H1 (cell line): ENCODE measurements around the gene ETV5. TPM values are rescaled to one million over a fixed set of nuclear protein-coding genes. Genes with fewer than 3 reads are reported as not detected.

Source experiments
- CTCF ChIA-PET: fragments of 300-600 bp; sonication (Branson Sonifier 250); formaldehyde crosslinking; loops from one replicate; lab custom pipeline; 2021; ENCODE audit not compliant: partially characterized antibody; lab: Charles Lee
- POLR2A ChIA-PET: fragments of 300-600 bp; sonication (Branson Sonifier 250); formaldehyde crosslinking; loops from one replicate; lab custom pipeline; 2021; ENCODE audit warnings: inconsistent platforms; ENCODE audit not compliant: partially characterized antibody; lab: Charles Lee
- DNase-seq, 2 experiments: peaks; one replicate each; pipeline versions ENCODE4 v3.0.0 to v3.0.0-alpha.2; 2010 to 2022; ENCODE audit warnings: low spot score in 2 of 2, low read depth in 1 of 2, mixed read lengths in 1 of 2
- FAIRE-seq: peaks from 2 replicates; lab custom pipeline; 2011; peaks lifted over from hg19 to GRCh38; lab: Jason Lieb, UNC
- H2AFZ ChIP-seq: 2 replicates; pipeline ENCODE4 v1.8.1; 2012; ENCODE audit warnings: low read length, inconsistent platforms
- H2AK5ac ChIP-seq: 2 replicates; pipeline ENCODE4 v1.6.1; 2013; ENCODE audit warnings: low read depth, low read length
- H2BK120ac ChIP-seq: replicated peaks from 2 replicates; pipeline ENCODE3; 2013; ENCODE audit warnings: low read depth, low read length, inconsistent platforms
- H2BK12ac ChIP-seq: 2 replicates; pipeline ENCODE4 v1.6.1; 2013; ENCODE audit warnings: low read depth, low read length
- H2BK15ac ChIP-seq: 2 replicates; pipeline ENCODE4 v1.6.1; 2013; ENCODE audit warnings: low read length
- H2BK20ac ChIP-seq: 2 replicates; pipeline ENCODE4 v1.6.1; 2013; ENCODE audit warnings: low read length
- H2BK5ac ChIP-seq: 2 replicates; pipeline ENCODE4 v1.6.1; 2013; ENCODE audit warnings: low read depth, low read length
- H3K14ac ChIP-seq: 2 replicates; pipeline ENCODE4 v1.6.1; 2013; ENCODE audit warnings: inconsistent platforms; ENCODE audit not compliant: insufficient read length
- H3K18ac ChIP-seq: 2 replicates; pipeline ENCODE4 v1.6.1; 2013; ENCODE audit warnings: low read length; ENCODE audit errors: extremely low read depth
- H3K23ac ChIP-seq: 2 replicates; pipeline ENCODE4 v1.6.1; 2013; ENCODE audit warnings: inconsistent platforms; ENCODE audit not compliant: insufficient read length
- H3K23me2 ChIP-seq: 2 replicates; pipeline ENCODE4 v1.6.1; 2013; ENCODE audit warnings: low read depth, low read length
- H3K27ac ChIP-seq: 2 replicates; pipeline ENCODE4 v1.6.1; 2011; ENCODE audit warnings: low read depth, low read length, inconsistent platforms
- H3K27me3 ChIP-seq, 4 experiments: replicated peaks in 1 of 4; 1 replicate in 1 of 4; 2 replicates in 3 of 4; pipeline versions ENCODE4 v1.6.1 to v1.8.1; 2011 to 2013; ENCODE audit warnings: low read length in 3 of 4, mild to moderate bottlenecking in 3 of 4, inconsistent platforms in 2 of 4, mixed read lengths in 2 of 4, moderate library complexity in 1 of 4; ENCODE audit not compliant: control insufficient read depth in 3 of 4, insufficient read depth in 3 of 4; ENCODE audit errors: extremely low read depth in 1 of 4
- H3K36me3 ChIP-seq, 4 experiments: 2 replicates each; pipeline versions ENCODE4 v1.6.1 to v1.8.1; 2011 to 2013; ENCODE audit warnings: mild to moderate bottlenecking in 4 of 4, low read length in 3 of 4, moderate library complexity in 2 of 4, control low read depth in 1 of 4, inconsistent platforms in 1 of 4; ENCODE audit not compliant: insufficient read depth in 4 of 4, control insufficient read depth in 2 of 4
- H3K4ac ChIP-seq: replicated peaks from 2 replicates; pipeline ENCODE3; 2013; ENCODE audit warnings: low read length, low read depth, mixed read lengths, inconsistent platforms; ENCODE audit not compliant: insufficient read length
- H3K4me1 ChIP-seq, 4 experiments: replicated peaks in 1 of 4; 1 replicate in 1 of 4; 2 replicates in 3 of 4; pipeline versions ENCODE4 v1.6.1 to v1.8.1; 2011 to 2013; ENCODE audit warnings: low read length in 3 of 4, inconsistent platforms in 2 of 4, mixed read lengths in 1 of 4; ENCODE audit not compliant: insufficient read depth in 4 of 4, control insufficient read depth in 3 of 4
- H3K4me2 ChIP-seq, 2 experiments: 2 replicates each; pipeline versions ENCODE4 v1.6.1 to v1.8.1; 2011 to 2013; ENCODE audit warnings: low read depth in 2 of 2, low read length in 2 of 2, control low read depth in 1 of 2, inconsistent platforms in 1 of 2, mild to moderate bottlenecking in 1 of 2; ENCODE audit not compliant: insufficient read depth in 1 of 2
- H3K4me3 ChIP-seq, 4 experiments: fragments of 200-600, 300-600 bp in 1 of 4; sonication (generic), shearing (Covaris generic), sonication (Bioruptor Twin) in 1 of 4; 2 replicates each; pipeline versions ENCODE4 v1.5.1 to v1.8.1; 2011 to 2016; ENCODE audit warnings: low read length in 4 of 4, low read depth in 3 of 4, control low read depth in 2 of 4, inconsistent platforms in 2 of 4, mild to moderate bottlenecking in 2 of 4, mixed read lengths in 1 of 4, moderate library complexity in 1 of 4; ENCODE audit not compliant: insufficient read depth in 2 of 4; ENCODE audit errors: extremely low read depth in 1 of 4
- H3K56ac ChIP-seq: replicated peaks from 2 replicates; pipeline ENCODE3; 2013; ENCODE audit warnings: low read depth, mild to moderate bottlenecking, mixed read lengths, low read length, inconsistent platforms; ENCODE audit not compliant: insufficient read length
- H3K79me1 ChIP-seq: 2 replicates; pipeline ENCODE4 v1.6.1; 2013; ENCODE audit warnings: low read depth, low read length, control low read depth
- H3K79me2 ChIP-seq, 2 experiments: 2 replicates each; pipeline versions ENCODE4 v1.6.1 to v1.8.1; 2012 to 2013; ENCODE audit warnings: low read length in 2 of 2, mild to moderate bottlenecking in 2 of 2, inconsistent platforms in 1 of 2; ENCODE audit not compliant: insufficient read depth in 2 of 2, control insufficient read depth in 1 of 2
- H3K9ac ChIP-seq, 4 experiments: replicated peaks in 1 of 4; 1 replicate in 1 of 4; 2 replicates in 3 of 4; pipeline versions ENCODE4 v1.6.1 to v1.8.1; 2011 to 2013; ENCODE audit warnings: low read depth in 3 of 4, low read length in 3 of 4, control low read depth in 2 of 4, mild to moderate bottlenecking in 2 of 4, moderate library complexity in 2 of 4, inconsistent platforms in 1 of 4; ENCODE audit errors: extremely low read depth in 1 of 4
- H3K9me3 ChIP-seq, 2 experiments: 2 replicates each; pipeline versions ENCODE4 v1.6.1 to v1.8.1; 2012 to 2013; ENCODE audit warnings: mild to moderate bottlenecking in 2 of 2, moderate library complexity in 2 of 2, control low read depth in 1 of 2, inconsistent platforms in 1 of 2, low read depth in 1 of 2, low read length in 1 of 2, mixed read lengths in 1 of 2; ENCODE audit not compliant: insufficient read depth in 2 of 2
- H4K20me1 ChIP-seq, 2 experiments: replicated peaks in 1 of 2; 2 replicates each; pipeline versions ENCODE3 to v1.8.1; 2011 to 2013; ENCODE audit warnings: inconsistent platforms in 2 of 2, low read length in 2 of 2, mild to moderate bottlenecking in 1 of 2; ENCODE audit not compliant: insufficient read depth in 2 of 2, control insufficient read depth in 1 of 2
- H4K5ac ChIP-seq: 2 replicates; pipeline ENCODE4 v1.6.1; 2013; ENCODE audit warnings: low read length, low read depth, mixed read lengths, inconsistent platforms; ENCODE audit not compliant: insufficient read length
- H4K8ac ChIP-seq: 2 replicates; pipeline ENCODE4 v1.8.0; 2013; ENCODE audit warnings: mild to moderate bottlenecking, moderate library complexity, low read length, inconsistent platforms; ENCODE audit not compliant: insufficient read depth; ENCODE audit errors: extremely low read depth
- H4K91ac ChIP-seq: replicated peaks from 2 replicates; pipeline ENCODE3; 2013; ENCODE audit warnings: low read length, mixed read lengths, inconsistent platforms; ENCODE audit not compliant: insufficient read length
- BRCA1 ChIP-seq: IDR thresholded peaks from 2 replicates; pipeline ENCODE4 v1.6.1; 2012; ENCODE audit warnings: low read depth, low read length, improper control_type of control experiment
- CTBP2 ChIP-seq: IDR thresholded peaks from 2 replicates; pipeline ENCODE4 v1.7.0; 2011; ENCODE audit warnings: borderline replicate concordance, mild to moderate bottlenecking, moderate library complexity, mixed read lengths, low read length; ENCODE audit not compliant: insufficient read depth, insufficient read length
- KDM4A ChIP-seq: IDR thresholded peaks from one replicate; pipeline ENCODE4 v1.7.1; 2012; ENCODE audit warnings: low read depth, mild to moderate bottlenecking, moderate library complexity, low read length, inconsistent platforms; ENCODE audit not compliant: severe bottlenecking
- SUZ12 ChIP-seq: fragments of 200-600 bp; sonication (generic); IDR thresholded peaks from 2 replicates; pipeline ENCODE4 v1.6.1; 2012; ENCODE audit warnings: mild to moderate bottlenecking, inconsistent platforms, low read length, moderate library complexity, mixed read lengths
- WGBS, 2 experiments: shearing (Covaris generic) in 1 of 2; methylation state at CpG; one replicate each; pipeline versions ENCODE4 v1.1.6 to v1.1.7; 2013 to 2015; ENCODE audit warnings: low lambda C conversion rate in 2 of 2, mixed read lengths in 2 of 2, inconsistent platforms in 1 of 2, low coverage in 1 of 2, missing lambda C conversion rate in 1 of 2; ENCODE audit not compliant: insufficient replicate concordance in 2 of 2, insufficient coverage in 1 of 2, insufficient read length in 1 of 2; ENCODE audit errors: extremely low coverage in 1 of 2, missing lambda C conversion rate in 1 of 2; 5-methylcytosine and 5-hydroxymethylcytosine counted together
- polyA plus RNA-seq, 7 experiments: library from polyadenylated mRNA; depleted of rRNA in 3 of 7; stranded (reverse) in 5 of 7; unstranded in 2 of 7; fragments of >200 nt in 5 of 7; fragments of 200-250 nt in 2 of 7; gene quantifications; 1 replicate in 5 of 7; 2 replicates in 1 of 7; 4 replicates in 1 of 7; pipeline versions ENCODE4 v1.2.1 to v1.2.3, GENCODE V29; 2011 to 2013; ENCODE audit warnings: missing spikeins in 2 of 7, mixed read lengths in 2 of 7
- total RNA-seq: library from RNA; stranded (reverse); fragmentation: NEBNext Ultra II Directional; extraction: Animal tissue kit (Norgen Biotek cat#: 25700); gene quantifications from 2 replicates; pipeline ENCODE4 v1.2.1, GENCODE V29; 2021

The ETV5 gene
- total and polyA plus RNA-seq, 2 of the 8 experiments (the other 6 are each of a cell fraction or from before 2014, with no cell fraction given): 13.1 to 36.9 TPM

DNA sequence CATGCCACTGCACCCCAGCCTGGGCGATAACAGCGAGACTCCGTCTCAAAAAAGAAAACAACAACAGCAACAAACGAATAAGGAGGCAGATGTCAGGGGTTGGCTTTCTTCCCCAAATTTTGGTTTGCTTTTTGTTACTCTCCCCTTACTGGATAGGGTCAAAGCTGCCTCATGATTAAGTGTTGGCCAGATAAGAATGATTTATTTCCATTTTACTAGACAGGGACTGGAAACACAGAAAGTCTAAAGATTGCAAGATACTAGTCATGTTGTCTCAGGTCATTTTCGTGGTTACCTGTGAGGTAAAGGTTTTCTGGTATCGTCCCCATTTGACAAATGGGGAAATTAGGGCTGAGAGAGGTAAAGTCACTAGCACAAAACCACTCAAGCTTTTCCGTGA lies 18.6 kb upstream of the ETV5 start:
- WGBS, 2 experiments: 85% methylated on average over 7 of the region's 7 CpGs; no CpG with 5 or more reads in 1 of the 2 experiments
- no peak for TF ChIP-seq SUZ12
- TF ChIP-seq CTBP2: no peak
- no peak for TF ChIP-seq BRCA1
- no peak for TF ChIP-seq KDM4A

More for the DNA sequence above, 18.6 kb upstream of the ETV5 start:
- DNase-seq: no peak
- Histone ChIP-seq H4K91ac (no peak overlapping the region), H4K20me1 (peaks cover 0 to 3% of the 10 kb centered on the region in 2 experiments), H2BK20ac (no peak overlapping the region), H3K27ac (no peak overlapping the region), H3K36me3 (no peaks in the 10 kb centered on the region), H2BK5ac (no peak overlapping the region), H4K8ac (no peak overlapping the region), H3K9ac (no peak overlapping the region), H3K4me2 (no peak overlapping the region), H3K79me1 (no peaks in the 10 kb centered on the region), H3K9me3 (no peaks in the 10 kb centered on the region), H4K5ac (no peak overlapping the region), H2BK15ac (no peak overlapping the region), H3K4ac (no peak overlapping the region), H2AFZ (no peak overlapping the region), H3K18ac (no peak overlapping the region), H3K27me3 (no peaks in the 10 kb centered on the region; a peak in 2 of 7 replicates), H2BK120ac (no peak overlapping the region), H3K23ac (no peak overlapping the region), H3K56ac (no peak overlapping the region), H3K4me3 (no peak overlapping the region), H3K14ac (no peak overlapping the region), H3K4me1 (peaks cover 2 to 9% (median 4%) of the 10 kb centered on the region in 4 experiments; a peak in 3 of 7 replicates), H2BK12ac (no peak overlapping the region), H3K79me2 (no peaks in the 10 kb centered on the region), H2AK5ac (no peak overlapping the region), H3K23me2 (peaks cover 16% of the 10 kb centered on the region; the same call in 1 of the 2 replicates)
- POLR2A ChIA-PET: no interaction called here
- FAIRE-seq: no peak
- CTCF ChIA-PET: interaction anchor here (0.6 to 1.4 kb wide), 6 partner anchors 9 to 128 kb away, joined by 3 to 4 read pairs (median 3); no protein-coding TSS in a partner anchor
